Kidney (tissue), 14 donors: ENCODE measurements around the gene PRDM16. TPM values are rescaled to one million over a fixed set of nuclear protein-coding genes. Genes with fewer than 3 reads are reported as not detected.
A peak's percentile ranks its signal among the peaks of the same experiment; 100 is the strongest.

Experiments
- DNase-seq, 5 donors: peaks; one replicate each; pipeline ENCODE4 v3.0.0-alpha.2; 2013 to 2020
- FAIRE-seq: peaks from 2 replicates; lab custom pipeline; 2012; peaks lifted over from hg19 to GRCh38; lab: Jason Lieb, UNC
- H3K27ac ChIP-seq, 2 donors: one replicate each; pipeline ENCODE4 v1.7.0; 2013; ENCODE audit warnings: low read depth in 2 of 2, low read length in 2 of 2, inconsistent platforms in 1 of 2
- H3K27me3 ChIP-seq: one replicate; pipeline ENCODE4 v1.7.1; 2013; ENCODE audit warnings: low read length, inconsistent platforms; ENCODE audit not compliant: control insufficient read depth, insufficient read depth
- H3K36me3 ChIP-seq, 3 donors: one replicate each; pipeline versions ENCODE4 v1.7.0 to v1.7.1; 2013; ENCODE audit warnings: low read length in 3 of 3, control low read depth in 1 of 3, inconsistent platforms in 1 of 3; ENCODE audit not compliant: insufficient read depth in 3 of 3, control insufficient read depth in 2 of 3
- H3K4me1 ChIP-seq, 3 donors: one replicate each; pipeline versions ENCODE4 v1.7.0 to v1.7.1; 2013; ENCODE audit warnings: low read length in 3 of 3, inconsistent platforms in 1 of 3, low read depth in 1 of 3; ENCODE audit not compliant: control insufficient read depth in 2 of 3, insufficient read depth in 2 of 3
- H3K4me3 ChIP-seq, 3 donors: one replicate each; pipeline versions ENCODE4 v1.7.0 to v1.8.1; 2013; ENCODE audit warnings: low read length in 3 of 3, control low read depth in 1 of 3, inconsistent platforms in 1 of 3
- H3K9ac ChIP-seq, 3 donors: one replicate each; pipeline versions ENCODE4 v1.7.0 to v1.7.1; 2013; ENCODE audit warnings: low read length in 3 of 3, control low read depth in 1 of 3, inconsistent platforms in 1 of 3
- H3K9me3 ChIP-seq, 3 donors: one replicate each; pipeline versions ENCODE4 v1.7.0 to v1.7.1; 2013; ENCODE audit warnings: low read length in 3 of 3, control low read depth in 1 of 3, inconsistent platforms in 1 of 3; ENCODE audit not compliant: control insufficient read depth in 2 of 3, insufficient read depth in 1 of 3
- intact Hi-C: fragments of 100-400 bp; cut with DNase I; formaldehyde crosslinking; loops from one replicate; pipeline ENCODE4 v1.11.1; 2022
- polyA plus RNA-seq: library from polyadenylated mRNA; stranded (reverse); fragments of 350-450 nt; fragmentation: Illumina TruSeq; extraction: RNeasy Lipid Tissue Mini Kit (QIAGEN cat#74804); gene quantifications from one replicate; pipeline ENCODE4 v1.2.3, GENCODE V29; 2014; ENCODE audit warnings: low read depth, low replicate concordance; ENCODE audit not compliant: insufficient read depth
- total RNA-seq: library from RNA; stranded (reverse); fragmentation: NEBNext Ultra II Directional; extraction: Animal tissue kit (Norgen Biotek cat#: 25700); gene quantifications from one replicate; pipeline ENCODE4 v1.2.1, GENCODE V29; 2021
- TF ChIP-seq, protein P1 (sequence below): IDR thresholded peaks from 3 replicates; pipeline ENCODE4 v1.5.1; 2012; ENCODE audit warnings: mild to moderate bottlenecking, moderate library complexity, borderline replicate concordance; ENCODE audit not compliant: insufficient read depth; ENCODE audit errors: extremely low read depth
- donor health status: control.
- donor health status: control.
- donor health status: control.
- donor health status: control.
- donor health status: control.
- donor health status: DM: yes; HTN: yes; CAD: no.
- donor health status: Normal renal cell carcinoma (clear cell type).

PRDM16 gene
- total and polyA plus RNA-seq, 2 donors from 2014 or later, result 3.0 to 21.9 TPM

GRCh38 chr1:3327389-3327702 lies 258.3 kb downstream of the PRDM16 start:
- DNase-seq, result peak in 1 of 5 donors; percentile 64
- Histone ChIP-seq H3K9ac (no peak overlapping the region), H3K9me3 (no peaks in the 10 kb centered on the region), H3K27ac (no peak overlapping the region), H3K4me3 (no peak overlapping the region), H3K36me3 (no peaks in the 10 kb centered on the region), H3K4me1 (no peaks in the 10 kb centered on the region), H3K27me3 (no peaks in the 10 kb centered on the region)
- no peak for FAIRE-seq
- TF ChIP-seq, protein P1, sequence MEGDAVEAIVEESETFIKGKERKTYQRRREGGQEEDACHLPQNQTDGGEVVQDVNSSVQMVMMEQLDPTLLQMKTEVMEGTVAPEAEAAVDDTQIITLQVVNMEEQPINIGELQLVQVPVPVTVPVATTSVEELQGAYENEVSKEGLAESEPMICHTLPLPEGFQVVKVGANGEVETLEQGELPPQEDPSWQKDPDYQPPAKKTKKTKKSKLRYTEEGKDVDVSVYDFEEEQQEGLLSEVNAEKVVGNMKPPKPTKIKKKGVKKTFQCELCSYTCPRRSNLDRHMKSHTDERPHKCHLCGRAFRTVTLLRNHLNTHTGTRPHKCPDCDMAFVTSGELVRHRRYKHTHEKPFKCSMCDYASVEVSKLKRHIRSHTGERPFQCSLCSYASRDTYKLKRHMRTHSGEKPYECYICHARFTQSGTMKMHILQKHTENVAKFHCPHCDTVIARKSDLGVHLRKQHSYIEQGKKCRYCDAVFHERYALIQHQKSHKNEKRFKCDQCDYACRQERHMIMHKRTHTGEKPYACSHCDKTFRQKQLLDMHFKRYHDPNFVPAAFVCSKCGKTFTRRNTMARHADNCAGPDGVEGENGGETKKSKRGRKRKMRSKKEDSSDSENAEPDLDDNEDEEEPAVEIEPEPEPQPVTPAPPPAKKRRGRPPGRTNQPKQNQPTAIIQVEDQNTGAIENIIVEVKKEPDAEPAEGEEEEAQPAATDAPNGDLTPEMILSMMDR, result no peak
- intact Hi-C loops, result no loop called here

- no peak overlapping the region for H3K27ac ChIP-seq
- intact Hi-C loops, result no loop called here
- no peaks in the 10 kb centered on the region for H3K4me1 ChIP-seq
- no peak overlapping the region for H3K9ac ChIP-seq
- no peak overlapping the region for H3K4me3 ChIP-seq
- no peaks in the 10 kb centered on the region for H3K36me3 ChIP-seq
- TF ChIP-seq, protein P1, result no peak
- no peak for FAIRE-seq
- H3K9me3 ChIP-seq, result no peaks in the 10 kb centered on the region
- H3K27me3 ChIP-seq, result no peaks in the 10 kb centered on the region
- no peak for DNase-seq
These were observed 259.1 kb downstream of the PRDM16 start for GRCh38 chr1:3327936-3328590.

GRCh38 chr1:3329640-3330281 lies 260.8 kb downstream of the PRDM16 start:
- DNase-seq (no peak), FAIRE-seq (no peak)
- TF ChIP-seq, protein P1, result no peak
- Histone ChIP-seq H3K27ac (no peak overlapping the region), H3K9ac (no peak overlapping the region), H3K27me3 (no peaks in the 10 kb centered on the region), H3K36me3 (no peaks in the 10 kb centered on the region), H3K4me3 (no peak overlapping the region), H3K9me3 (no peaks in the 10 kb centered on the region), H3K4me1 (peaks cover 0 to 8% (median 0%) of the 10 kb centered on the region in 3 donors)
- intact Hi-C loops, result no loop called here
